Activated CD8-positive, alpha-beta memory T cell treated with anti-CD3 and anti-CD28 coated beads for 1 hour (primary cell): ENCODE results near the gene KRT83.
A peak's percentile ranks its signal among the peaks of the same experiment; 100 is the strongest.
"Not testable (repeated sequence)": the region's sequence is repeated elsewhere in the genome, so short reads cannot be mapped to it uniquely, and the experiment has no call there.

Experiments used
- DNase-seq, 2 donors: peaks; one replicate each; pipeline ENCODE4 v3.0.0-alpha.2; 2020; ENCODE audit warnings: low read depth in 1 of 2; ENCODE audit errors: extremely low read depth in 1 of 2

Gene KRT83

GRCh38 chr12:52312086-52312485 is 9.1 kb downstream of the KRT83 start:
- DNase-seq = no peak

DNA sequence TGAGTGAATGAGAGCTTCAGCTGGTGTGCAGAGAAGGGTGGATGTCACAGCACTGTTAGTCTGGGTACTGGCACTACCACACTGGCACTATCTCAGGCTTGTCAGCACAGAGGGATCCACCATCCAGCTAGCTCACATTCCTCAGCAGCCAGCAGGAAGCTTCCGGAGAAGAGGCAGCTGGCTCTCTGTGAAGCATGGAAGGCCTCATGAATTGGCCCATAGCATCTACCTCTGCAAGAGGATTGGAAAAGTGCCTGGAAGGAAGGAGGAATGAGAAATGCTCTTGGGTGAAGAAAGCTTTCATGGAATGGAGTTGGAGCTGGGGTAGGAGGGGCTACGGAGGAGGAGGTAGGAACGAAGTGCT is 9.9 kb downstream of the KRT83 start:
- no peak for DNase-seq

GRCh38 chr12:52310622-52311284 is 10.4 kb downstream of the KRT83 start:
- no peak for DNase-seq

DNA sequence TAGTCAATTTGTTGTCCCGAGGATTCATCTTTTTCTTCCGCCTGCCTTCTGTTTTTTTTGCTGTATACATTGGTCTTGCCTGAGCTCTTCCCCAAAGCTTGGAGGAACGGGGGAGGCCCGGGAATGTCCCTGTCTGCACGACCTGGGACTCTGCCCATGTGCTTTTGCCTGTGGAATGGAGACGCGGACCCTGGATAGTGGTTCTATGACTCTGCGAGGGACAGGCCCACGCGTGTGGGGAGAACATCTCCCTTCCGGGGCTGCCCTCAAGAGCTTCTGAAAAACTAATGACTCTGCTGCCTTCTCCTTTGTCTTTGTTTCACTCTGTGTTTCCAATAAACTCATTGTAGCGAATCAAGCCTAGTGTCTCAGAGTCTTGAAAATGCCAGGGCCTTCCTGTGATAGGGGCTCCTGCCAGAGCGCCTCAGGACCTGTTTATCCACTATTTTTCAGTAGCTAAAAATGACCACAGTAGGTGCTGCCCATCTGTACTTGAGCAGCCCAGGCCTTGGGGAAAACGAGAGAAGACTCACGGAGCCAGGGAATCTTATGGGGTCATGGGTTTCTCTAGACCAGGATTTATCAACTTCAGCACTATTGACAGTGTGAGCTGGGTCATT is 12.3 kb downstream of the KRT83 start:
- DNase-seq = no peak

GRCh38 chr12:52307836-52308805 is 13.1 kb downstream of the KRT83 start:
- peak in 1 of 2 donors; percentile 12 for DNase-seq

- DNase-seq = no peak
Observed at GRCh38 chr12:52306731-52307130, 14.5 kb downstream of the KRT83 start.

DNA sequence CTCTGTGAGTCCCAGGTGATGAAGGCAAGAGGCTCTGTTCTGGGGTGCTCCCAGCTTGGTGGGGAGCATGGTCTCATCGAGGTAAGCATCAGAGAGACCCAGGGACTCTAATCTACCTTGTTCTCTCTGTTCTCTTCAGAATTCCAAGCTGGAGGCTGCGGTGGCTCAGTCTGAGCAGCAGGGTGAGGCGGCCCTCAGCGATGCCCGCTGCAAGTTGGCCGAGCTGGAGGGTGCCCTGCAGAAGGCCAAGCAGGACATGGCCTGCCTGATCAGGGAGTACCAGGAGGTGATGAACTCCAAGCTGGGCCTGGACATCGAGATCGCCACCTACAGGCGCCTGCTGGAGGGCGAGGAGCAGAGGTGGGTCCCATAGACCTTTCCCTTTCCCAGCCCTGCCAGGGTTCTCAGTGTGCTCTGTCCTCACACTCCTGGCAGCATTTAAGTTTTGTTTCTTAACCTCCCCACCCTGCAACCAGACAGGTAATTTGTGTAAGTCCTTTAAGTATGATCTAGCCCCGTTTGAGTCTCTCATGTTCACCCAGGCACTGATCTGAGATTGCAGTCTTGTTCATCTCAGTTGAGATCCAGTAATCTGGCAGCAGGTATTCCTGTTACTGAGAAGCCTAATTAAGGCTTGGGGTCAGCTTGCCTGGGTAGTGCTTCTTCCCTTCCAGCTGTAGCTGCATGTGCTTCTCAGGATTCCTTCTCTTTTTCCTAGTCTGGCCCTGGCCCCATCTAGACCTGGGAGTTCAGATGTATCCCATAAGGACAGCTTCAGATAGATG is 15.1 kb downstream of the KRT83 start:
- no peak for DNase-seq

DNA sequence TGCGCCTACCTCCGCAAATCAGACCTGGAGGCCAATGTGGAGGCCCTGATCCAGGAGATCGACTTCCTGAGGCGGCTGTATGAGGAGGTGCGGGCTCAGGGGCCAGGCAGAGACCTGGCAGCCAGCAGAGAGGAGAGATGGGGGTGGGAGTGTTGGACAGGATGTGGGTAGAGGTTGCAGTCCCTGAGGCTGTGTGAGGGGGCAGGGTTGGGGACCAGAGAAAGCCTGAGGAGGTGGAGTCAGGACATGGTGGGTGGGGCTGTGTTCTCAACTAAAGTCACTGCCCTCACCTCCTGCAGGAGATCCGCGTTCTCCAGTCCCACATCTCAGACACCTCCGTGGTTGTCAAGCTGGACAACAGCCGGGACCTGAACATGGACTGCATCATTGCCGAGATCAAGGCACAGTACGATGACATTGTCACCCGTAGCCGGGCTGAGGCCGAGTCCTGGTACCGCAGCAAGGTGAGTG is 16.2 kb downstream of the KRT83 start:
- not testable (repeated sequence) for DNase-seq

GRCh38 chr12:52302242-52302914 is 18.8 kb downstream of the KRT83 start:
- DNase-seq = not testable (repeated sequence)

- DNase-seq = not testable (repeated sequence)
Observed at GRCh38 chr12:52301721-52302120, 19.5 kb downstream of the KRT83 start.

GRCh38 chr12:52300796-52301691 is 20.2 kb downstream of the KRT83 start:
- DNase-seq = no peak

DNA sequence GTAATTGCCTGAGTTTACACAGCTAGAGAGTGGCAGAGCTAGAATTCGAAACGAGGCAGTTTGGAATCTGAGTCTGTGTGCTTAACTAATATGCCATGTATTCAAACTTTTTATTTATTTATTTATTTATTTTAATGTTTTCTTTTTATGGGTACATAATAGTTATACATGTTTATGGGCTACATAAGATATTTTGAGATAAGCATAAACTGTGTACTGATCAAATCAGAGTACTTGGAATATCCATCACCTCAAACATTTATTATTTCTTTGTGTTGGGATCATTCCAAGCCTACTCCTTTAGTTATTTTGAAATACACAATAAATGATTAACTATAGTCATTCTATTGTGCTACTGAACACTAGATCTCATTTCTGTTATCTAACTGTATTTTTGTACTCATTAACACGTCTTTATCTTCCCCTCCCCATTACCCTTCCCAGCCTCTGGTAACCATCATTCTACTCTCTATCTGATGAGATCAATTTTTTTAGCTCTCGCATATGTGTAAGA is 22.5 kb downstream of the KRT83 start:
- no peak for DNase-seq

- DNase-seq = no peak
Observed at GRCh38 chr12:52296572-52297215, 24.5 kb downstream of the KRT83 start.

DNA sequence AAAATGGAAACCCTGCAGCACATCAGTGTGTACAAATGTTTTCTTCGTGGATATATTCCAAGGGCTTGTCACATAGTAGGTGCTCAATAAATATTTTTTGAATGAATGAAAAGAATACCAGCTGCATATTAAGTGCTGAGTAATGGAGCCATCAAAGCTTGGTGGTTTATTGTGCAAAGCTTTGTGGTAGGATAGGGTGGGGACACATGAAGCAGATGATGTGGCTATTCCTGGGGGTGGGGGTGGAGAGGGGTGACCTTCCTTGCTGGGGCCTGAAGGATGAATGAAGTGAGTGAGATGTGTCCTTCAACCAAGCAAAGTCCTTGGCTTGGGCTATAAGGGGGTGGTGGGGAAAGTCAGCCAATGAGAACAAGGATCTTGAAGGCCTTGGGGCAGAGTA is 25.5 kb downstream of the KRT83 start:
- no peak for DNase-seq

- DNase-seq = no peak
Observed at GRCh38 chr12:52294803-52295202, 26.4 kb downstream of the KRT83 start.

DNA sequence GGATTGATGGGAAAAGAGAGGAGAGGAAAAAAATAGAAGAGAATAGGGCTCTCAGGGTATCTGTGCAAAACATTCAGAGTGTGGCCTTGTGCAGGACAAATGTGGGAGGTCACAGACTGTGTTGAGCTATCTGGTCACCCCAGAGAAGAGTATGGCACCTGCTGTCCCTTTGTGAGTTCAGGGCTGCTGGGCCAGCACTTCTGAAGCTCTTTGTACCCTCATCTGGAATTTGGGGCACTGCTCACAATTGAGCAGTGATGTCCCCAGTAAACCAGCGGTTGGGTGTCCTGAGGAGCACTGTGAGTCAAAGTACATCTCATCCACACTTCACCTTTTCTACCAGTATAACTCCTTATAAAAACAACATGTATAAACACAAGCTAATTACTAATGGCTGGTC is 27.3 kb downstream of the KRT83 start:
- no peak for DNase-seq

DNA sequence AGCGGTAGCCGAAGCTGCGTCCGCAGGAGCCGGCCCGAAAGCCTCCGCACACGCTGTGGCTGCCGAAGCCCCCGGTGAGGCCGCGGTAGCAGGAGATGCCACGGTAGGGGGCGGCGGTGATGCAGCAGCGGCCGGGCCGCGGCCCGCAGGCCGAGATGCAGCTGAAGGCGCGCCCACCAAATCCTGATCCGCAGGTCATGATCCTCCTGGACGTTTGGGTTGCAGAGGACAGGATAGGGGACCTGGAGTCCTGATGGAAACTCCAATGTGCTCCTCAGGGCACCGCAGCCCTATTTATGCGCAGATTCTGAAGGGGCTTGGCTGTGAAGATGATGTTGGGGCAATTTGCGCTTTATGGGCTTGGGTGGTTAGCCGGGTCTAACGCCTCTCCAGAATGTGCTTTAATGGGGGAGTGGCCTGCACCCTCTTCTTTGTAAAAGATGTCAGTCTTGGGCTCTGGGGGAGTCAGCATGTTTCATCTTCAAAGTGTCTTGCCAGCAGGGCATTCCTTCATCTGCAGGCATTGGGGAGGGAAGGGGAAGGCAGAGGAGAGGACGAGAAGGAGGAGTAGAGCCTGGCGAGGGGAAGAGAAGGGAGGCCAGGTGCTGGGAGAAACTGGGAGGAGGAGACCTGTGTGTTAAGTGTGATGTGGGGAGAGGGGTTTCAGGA is 29.8 kb downstream of the KRT83 start, which contains the start of gene KRT81:
Gene KRT81, minus strand, starts transcription at position 268 of the 669 bp plus-strand sequence. Its CDS starts 69 bp downstream, at position 199.
- no peak for DNase-seq
